ENCODE data around the gene NRP1.

- TF ChIP-seq, protein P1, sequence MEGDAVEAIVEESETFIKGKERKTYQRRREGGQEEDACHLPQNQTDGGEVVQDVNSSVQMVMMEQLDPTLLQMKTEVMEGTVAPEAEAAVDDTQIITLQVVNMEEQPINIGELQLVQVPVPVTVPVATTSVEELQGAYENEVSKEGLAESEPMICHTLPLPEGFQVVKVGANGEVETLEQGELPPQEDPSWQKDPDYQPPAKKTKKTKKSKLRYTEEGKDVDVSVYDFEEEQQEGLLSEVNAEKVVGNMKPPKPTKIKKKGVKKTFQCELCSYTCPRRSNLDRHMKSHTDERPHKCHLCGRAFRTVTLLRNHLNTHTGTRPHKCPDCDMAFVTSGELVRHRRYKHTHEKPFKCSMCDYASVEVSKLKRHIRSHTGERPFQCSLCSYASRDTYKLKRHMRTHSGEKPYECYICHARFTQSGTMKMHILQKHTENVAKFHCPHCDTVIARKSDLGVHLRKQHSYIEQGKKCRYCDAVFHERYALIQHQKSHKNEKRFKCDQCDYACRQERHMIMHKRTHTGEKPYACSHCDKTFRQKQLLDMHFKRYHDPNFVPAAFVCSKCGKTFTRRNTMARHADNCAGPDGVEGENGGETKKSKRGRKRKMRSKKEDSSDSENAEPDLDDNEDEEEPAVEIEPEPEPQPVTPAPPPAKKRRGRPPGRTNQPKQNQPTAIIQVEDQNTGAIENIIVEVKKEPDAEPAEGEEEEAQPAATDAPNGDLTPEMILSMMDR (IDR thresholded peaks at IDR 0.05): no peak
- TF ChIP-seq POLR2A (IDR thresholded peaks at IDR 0.05): no peak
These were observed 986 bp downstream of the NRP1 start for GRCh38 chr10:33333260-33334101.
